MCF 10A (cell line): ENCODE measurements around the gene TSPAN2. TPM values are rescaled to one million over a fixed set of nuclear protein-coding genes. Genes with fewer than 3 reads are reported as not detected.
A peak's percentile ranks its signal among the peaks of the same experiment; 100 is the strongest.

Experiments
- BruUV-seq: library from RNA; stranded (reverse); fragments of 400-500 nt; replicated peaks from 2 replicates; lab custom pipeline; 2021; lab: Mats Ljungman, UMichigan
- CTCF ChIA-PET: fragments of 300-600 bp; sonication (Branson Sonifier 250); formaldehyde crosslinking; extraction: SDS; loops from one replicate; lab custom pipeline; 2021; ENCODE audit warnings: antibody characterized with exemption, inconsistent platforms; lab: Yijun Ruan, JAX
- POLR2A ChIA-PET: fragments of 300-600, 350-650 bp; sonication (Branson Sonifier 250); formaldehyde crosslinking; extraction: SDS; loops from one replicate; lab custom pipeline; 2020; ENCODE audit warnings: antibody characterized with exemption, inconsistent platforms; lab: Yijun Ruan, JAX
- DNase-seq: peaks from one replicate; pipeline ENCODE4 v3.0.0-alpha.2; 2018; ENCODE audit not compliant: unreplicated experiment
- H3K27ac Mint-ChIP-seq: one replicate; pipeline ENCODE4 v1.8.0; 2022; ENCODE audit warnings: mild to moderate bottlenecking, low read depth, mixed read lengths; ENCODE audit not compliant: unreplicated experiment
- H3K27me3 Mint-ChIP-seq: one replicate; pipeline ENCODE4 v1.8.0; 2022; ENCODE audit warnings: mixed read lengths; ENCODE audit not compliant: insufficient read depth, unreplicated experiment
- H3K36me3 Mint-ChIP-seq: one replicate; pipeline ENCODE4 v1.8.0; 2022; ENCODE audit warnings: mild to moderate bottlenecking, moderate library complexity, mixed read lengths; ENCODE audit not compliant: insufficient read depth, unreplicated experiment
- H3K4me1 Mint-ChIP-seq: one replicate; pipeline ENCODE4 v1.8.0; 2022; ENCODE audit warnings: mixed read lengths; ENCODE audit not compliant: insufficient read depth, unreplicated experiment
- H3K4me3 Mint-ChIP-seq: one replicate; pipeline ENCODE4 v1.8.0; 2022; ENCODE audit warnings: mild to moderate bottlenecking, moderate library complexity, mixed read lengths; ENCODE audit not compliant: unreplicated experiment
- H3K9me3 Mint-ChIP-seq: one replicate; pipeline ENCODE4 v1.8.0; 2022; ENCODE audit warnings: mixed read lengths; ENCODE audit not compliant: unreplicated experiment
- CTCF ChIP-seq: fragments of 200-600 bp; IDR thresholded peaks from one replicate; pipeline ENCODE4 v1.8.0; 2022; ENCODE audit warnings: antibody characterized with exemption, mild to moderate bottlenecking; ENCODE audit not compliant: unreplicated experiment
- intact Hi-C: fragments of 100-400 bp; cut with micrococcal nuclease; formaldehyde crosslinking; loops from 2 replicates; pipeline ENCODE4 v1.14.1; 2022
- total RNA-seq: library from RNA; stranded (reverse); gene quantifications from 2 replicates; pipeline ENCODE4 v1.2.3, GENCODE V29; 2022

TSPAN2 gene
- total RNA-seq, 1 experiment from 2014 or later = 0.42 TPM

- no peak for TF ChIP-seq CTCF
- peaks cover 14% of the 10 kb centered on the region for H3K4me1 Mint-ChIP-seq
- intact Hi-C loops = no loop called here
- DNase-seq = no peak
- peaks cover 7% of the 10 kb centered on the region for H3K27me3 Mint-ChIP-seq
- POLR2A ChIA-PET = interaction anchor here (0.6 to 1.0 kb wide), 2 partner anchors 11 to 122 kb away, joined by 3 to 4 read pairs; no protein-coding TSS in a partner anchor
- H3K36me3 Mint-ChIP-seq = no peaks in the 10 kb centered on the region
- BruUV-seq = no TSS peak
- no peak overlapping the region for H3K27ac Mint-ChIP-seq
- CTCF ChIA-PET = interaction anchor here (0.5 to 0.7 kb wide), 2 partner anchors 51 to 63 kb away, joined by 4 to 6 read pairs; no protein-coding TSS in a partner anchor
- peaks cover 7% of the 10 kb centered on the region for H3K9me3 Mint-ChIP-seq
- H3K4me3 Mint-ChIP-seq = no peak overlapping the region
Measured at GRCh38 chr1:115105831-115106230, 16.5 kb upstream of the TSPAN2 start.

GRCh38 chr1:115099693-115100050 lies 10.4 kb upstream of the TSPAN2 start:
- CTCF ChIA-PET = interaction anchor here (0.6 to 1.1 kb wide), 4 partner anchors 10 to 649 kb away, joined by 3 to 5 read pairs (median 3); no protein-coding TSS in a partner anchor
- intact Hi-C loops = no loop called here
- no TSS peak for BruUV-seq

GRCh38 chr1:115098979-115099692 lies 9.8 kb upstream of the TSPAN2 start:
- H3K4me1 Mint-ChIP-seq = peaks cover 11% of the 10 kb centered on the region
- H3K27me3 Mint-ChIP-seq = no peaks in the 10 kb centered on the region
- H3K4me3 Mint-ChIP-seq = peak overlapping the region; percentile 68
- POLR2A ChIA-PET = interaction anchor here (0.6 to 1.0 kb wide), 3 partner anchors 9 to 106 kb away, joined by 3 to 4 read pairs (median 4); partner anchors contain the start of gene TSPAN2
- H3K36me3 Mint-ChIP-seq = no peaks in the 10 kb centered on the region
- H3K27ac Mint-ChIP-seq = peak overlapping the region; percentile 90
- H3K9me3 Mint-ChIP-seq = no peaks in the 10 kb centered on the region
- CTCF ChIA-PET = interaction anchor here (0.6 to 1.1 kb wide), 5 partner anchors 11 to 1052 kb away, joined by 3 to 5 read pairs (median 3); no protein-coding TSS in a partner anchor
- intact Hi-C loops = no loop called here
- TF ChIP-seq CTCF = no peak
- BruUV-seq = no TSS peak
- no peak for DNase-seq

More at GRCh38 chr1:115099693-115100050, 10.4 kb upstream of the TSPAN2 start:
- peak overlapping the region; percentile 68 for H3K4me3 Mint-ChIP-seq
- H3K9me3 Mint-ChIP-seq = no peaks in the 10 kb centered on the region
- POLR2A ChIA-PET = interaction anchor here (0.6 to 1.0 kb wide), 3 partner anchors 8 to 106 kb away, joined by 3 to 4 read pairs (median 4); partner anchors contain the start of gene TSPAN2
- peaks cover 11% of the 10 kb centered on the region for H3K4me1 Mint-ChIP-seq
- no peak for TF ChIP-seq CTCF
- H3K27ac Mint-ChIP-seq = peak overlapping the region; percentile 90
- H3K27me3 Mint-ChIP-seq = no peaks in the 10 kb centered on the region
- DNase-seq = no peak
- no peaks in the 10 kb centered on the region for H3K36me3 Mint-ChIP-seq

GRCh38 chr1:115092175-115092574 lies 2.9 kb upstream of the TSPAN2 start:
- ChIA-PET POLR2A (interaction anchor here (0.7 kb wide), 1 partner anchor 346 kb away, joined by 3 read pairs; no protein-coding TSS in a partner anchor), CTCF (interaction anchor here (1.0 kb wide), 1 partner anchor 20 kb away, joined by 3 read pairs; no protein-coding TSS in a partner anchor)
- no peaks in the 10 kb centered on the region for H3K4me1 Mint-ChIP-seq
- no peak overlapping the region for H3K27ac Mint-ChIP-seq
- no TSS peak for BruUV-seq
- no peak for TF ChIP-seq CTCF
- H3K9me3 Mint-ChIP-seq = no peaks in the 10 kb centered on the region
- H3K36me3 Mint-ChIP-seq = peaks cover 3% of the 10 kb centered on the region
- intact Hi-C loops = no loop called here
- no peak for DNase-seq
- H3K4me3 Mint-ChIP-seq = no peak overlapping the region
- peaks cover 17% of the 10 kb centered on the region for H3K27me3 Mint-ChIP-seq
